Upper lobe of left lung (tissue), 6 donors: ENCODE measurements around the gene OVAAL. TPM values are rescaled to one million over a fixed set of nuclear protein-coding genes. Genes with fewer than 3 reads are reported as not detected.

Source experiments
- ATAC-seq, 2 donors: fragments of 200-7000 bp; cut with Tn5 transposase; one replicate each; pipeline ENCODE4 v1.9.1; 2022; ENCODE audit warnings: mild to moderate bottlenecking in 2 of 2, moderate library complexity in 2 of 2; ENCODE audit not compliant: low FRiP score in 2 of 2
- DNase-seq, 2 donors: peaks; one replicate each; pipeline ENCODE4 v3.0.0-alpha.2; 2019 to 2020
- H3K27ac ChIP-seq, 4 donors: fragments of 200-600 bp; sonication (generic); one replicate each; pipeline ENCODE4 v1.5.1; 2016 to 2019
- H3K27me3 ChIP-seq, 4 donors: fragments of 200-600 bp; sonication (generic); one replicate each; pipeline ENCODE4 v1.5.1; 2017 to 2019
- H3K36me3 ChIP-seq, 4 donors: fragments of 200-600 bp; sonication (generic); one replicate each; pipeline ENCODE4 v1.5.1; 2016 to 2019
- H3K4me1 ChIP-seq, 4 donors: fragments of 200-600 bp; sonication (generic); one replicate each; pipeline ENCODE4 v1.5.1; 2018 to 2019
- H3K4me3 ChIP-seq, 4 donors: fragments of 200-600 bp; sonication (generic); one replicate each; pipeline ENCODE4 v1.5.1; 2017 to 2019; ENCODE audit warnings: mild to moderate bottlenecking in 2 of 4, moderate library complexity in 1 of 4
- H3K9me3 ChIP-seq, 4 donors: fragments of 200-600 bp; sonication (generic); one replicate each; pipeline ENCODE4 v1.5.1; 2018 to 2019
- CTCF ChIP-seq, 6 experiments: fragments of 450-650 bp in 4 of 6; fragments of 200-600 bp in 2 of 6; sonication (generic) in 2 of 6; IDR thresholded peaks; one replicate each; pipeline ENCODE4 v1.5.1; 2016 to 2019; ENCODE audit warnings: antibody characterized with exemption in 6 of 6
- EP300 ChIP-seq, 4 donors: sonication (generic); formaldehyde crosslinking; IDR thresholded peaks; one replicate each; pipeline ENCODE4 v1.5.1; 2017; ENCODE audit warnings: antibody characterized with exemption in 4 of 4, control low read depth in 2 of 4
- POLR2A ChIP-seq, 4 donors: fragments of 450-650 bp; IDR thresholded peaks; one replicate each; pipeline ENCODE4 v1.5.1; 2016 to 2017; ENCODE audit warnings: antibody characterized with exemption in 4 of 4, mild to moderate bottlenecking in 2 of 4
- POLR2AphosphoS5 ChIP-seq, 2 donors: sonication (generic); formaldehyde crosslinking; IDR thresholded peaks; one replicate each; pipeline ENCODE4 v1.5.1; 2017; ENCODE audit warnings: antibody characterized with exemption in 2 of 2
- WGBS, 2 donors: methylation state at CpG; one replicate each; pipeline ENCODE4 v1.1.5; 2017 to 2018; 5-methylcytosine and 5-hydroxymethylcytosine counted together
- total RNA-seq, 6 donors: library from RNA; depleted of rRNA in 4 of 6; stranded (reverse); fragments of >200 nt in 4 of 6; gene quantifications; one replicate each; pipeline versions ENCODE4 v1.1.0 to v1.2.1, GENCODE V29; 2016 to 2021
- donor health status: DM: no; HTN: no; CAD: no; lungs with moderate emphysema.
- donor health status: DM: no; HTN: yes; CAD: no; lungs with severe emphysema.

The OVAAL gene
- total RNA-seq, 6 donors from 2014 or later = not detected

- Histone ChIP-seq H3K4me1 (peaks cover 0 to 9% (median 3%) of the 10 kb centered on the region in 4 donors), H3K36me3 (no peaks in the 10 kb centered on the region), H3K27me3 (no peaks in the 10 kb centered on the region), H3K4me3 (peak overlapping the region in 1 of 4 donors; percentile 11), H3K9me3 (no peaks in the 10 kb centered on the region), H3K27ac (peak overlapping the region in 1 of 4 donors; percentile 55)
- ATAC-seq (no peak), DNase-seq (no peak)
- 67 to 74% methylated on average over 6 of the region's 6 CpGs for WGBS, 2 donors
- TF ChIP-seq POLR2AphosphoS5 (IDR thresholded peaks at IDR 0.05) (no peak), CTCF (IDR thresholded peaks at IDR 0.05) (no peak), POLR2A (IDR thresholded peaks at IDR 0.05) (no peak), EP300 (IDR thresholded peaks at IDR 0.05) (no peak)
Observed at GRCh38 chr1:180566026-180566425, 7.3 kb downstream of the OVAAL start.

GRCh38 chr1:180566495-180566894 is 7.7 kb downstream of the OVAAL start:
- Histone ChIP-seq H3K27ac (no peak overlapping the region), H3K4me3 (no peak overlapping the region), H3K36me3 (no peaks in the 10 kb centered on the region), H3K27me3 (no peaks in the 10 kb centered on the region), H3K4me1 (peaks cover 0 to 9% (median 3%) of the 10 kb centered on the region in 4 donors), H3K9me3 (no peaks in the 10 kb centered on the region)
- 34 to 46% methylated on average over 1 of the region's 1 CpG for WGBS, 2 donors
- DNase-seq = no peak
- no peak for TF ChIP-seq POLR2AphosphoS5 (IDR thresholded peaks at IDR 0.05)
- no peak for ATAC-seq

- H3K9me3 ChIP-seq = no peaks in the 10 kb centered on the region
- H3K27ac ChIP-seq = peak overlapping the region in 1 of 4 donors; percentile 13
- 76 to 78% methylated on average over 9 of the region's 9 CpGs for WGBS, 2 donors
- TF ChIP-seq POLR2A (IDR thresholded peaks at IDR 0.05) = no peak
- no peak for TF ChIP-seq POLR2AphosphoS5 (IDR thresholded peaks at IDR 0.05)
- TF ChIP-seq EP300 (IDR thresholded peaks at IDR 0.05) = no peak
- no peak for TF ChIP-seq CTCF (IDR thresholded peaks at IDR 0.05)
- DNase-seq (no peak), ATAC-seq (no peak)
- H3K36me3 ChIP-seq = no peaks in the 10 kb centered on the region
- peaks cover 0 to 5% (median 2%) of the 10 kb centered on the region in 4 donors for H3K4me1 ChIP-seq
- no peaks in the 10 kb centered on the region for H3K27me3 ChIP-seq
- H3K4me3 ChIP-seq = no peak overlapping the region
Observed at GRCh38 chr1:180567654-180568053, 8.9 kb downstream of the OVAAL start.

GRCh38 chr1:180568184-180568583 is 9.4 kb downstream of the OVAAL start:
- Histone ChIP-seq H3K27ac (peak overlapping the region in 1 of 4 donors; percentile 13), H3K27me3 (no peaks in the 10 kb centered on the region), H3K4me3 (no peak overlapping the region), H3K36me3 (no peaks in the 10 kb centered on the region), H3K4me1 (no peaks in the 10 kb centered on the region), H3K9me3 (no peaks in the 10 kb centered on the region)
- ATAC-seq (no peak), DNase-seq (no peak)
- 82 to 91% methylated on average over 2 of the region's 2 CpGs for WGBS, 2 donors
- no peak for TF ChIP-seq POLR2AphosphoS5 (IDR thresholded peaks at IDR 0.05)
- TF ChIP-seq POLR2A (IDR thresholded peaks at IDR 0.05) = no peak
- TF ChIP-seq EP300 (IDR thresholded peaks at IDR 0.05) = no peak
- no peak for TF ChIP-seq CTCF (IDR thresholded peaks at IDR 0.05)

GRCh38 chr1:180571060-180571831 is 12.5 kb downstream of the OVAAL start:
- ATAC-seq (no peak), DNase-seq (no peak)
- H3K36me3 ChIP-seq = no peaks in the 10 kb centered on the region
- no peak overlapping the region for H3K4me3 ChIP-seq
- H3K27ac ChIP-seq = no peak overlapping the region
- no peaks in the 10 kb centered on the region for H3K9me3 ChIP-seq
- peaks cover 0 to 11% (median 3%) of the 10 kb centered on the region in 4 donors for H3K4me1 ChIP-seq
- TF ChIP-seq EP300 (IDR thresholded peaks at IDR 0.05) (no peak), POLR2A (IDR thresholded peaks at IDR 0.05) (no peak), CTCF (IDR thresholded peaks at IDR 0.05) (no peak), POLR2AphosphoS5 (IDR thresholded peaks at IDR 0.05) (no peak)
- no peaks in the 10 kb centered on the region for H3K27me3 ChIP-seq
- WGBS, 2 donors = 60 to 65% methylated on average over 5 of the region's 5 CpGs
